ENCODE measurements around the gene MYO1D.
"Not testable (repeated sequence)": the region's sequence is repeated elsewhere in the genome, so short reads cannot be mapped to it uniquely, and the experiment has no call there.

The MYO1D gene

DNA sequence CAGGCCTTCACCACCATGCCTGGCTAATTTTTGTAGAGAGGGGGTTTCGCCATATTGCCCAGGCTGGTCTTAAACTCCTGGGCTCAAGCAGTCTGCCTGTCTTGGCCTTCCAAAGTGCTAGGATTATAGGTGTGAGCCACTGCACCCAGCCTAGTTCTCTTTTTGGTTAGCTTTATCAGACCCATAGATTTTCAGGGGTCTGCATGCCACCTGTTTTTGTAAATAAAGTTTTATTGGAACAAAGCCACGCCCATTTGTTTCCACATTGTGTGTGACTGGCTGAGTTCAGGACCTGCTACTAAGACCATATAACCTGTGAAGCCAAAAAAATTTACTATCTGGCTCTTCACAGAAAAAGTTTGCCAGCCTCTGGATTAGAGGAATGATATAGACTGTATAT lies 425.0 kb downstream of the MYO1D start:
- H3K56ac ChIP-seq (ENCODE audit: low read length): no peak overlapping the region
- no peak overlapping the region for H2BK120ac ChIP-seq (ENCODE audit: low read depth, low read length)
- no peak overlapping the region for H3K4me3 ChIP-seq (ENCODE audit: low read length)
- H4K8ac ChIP-seq (ENCODE audit: low read depth, low read length): no peak overlapping the region
- no CpG with 5 or more reads among the region's 2 CpGs for WGBS (ENCODE audit: extremely low coverage, insufficient coverage, low lambda C conversion rate)
- H3K27ac ChIP-seq (ENCODE audit: low read depth, low read length): no peak overlapping the region
- H3K18ac ChIP-seq (ENCODE audit: low read length): no peak overlapping the region
- H2AK5ac ChIP-seq (ENCODE audit: low read length): no peak overlapping the region
- H3K79me1 ChIP-seq (ENCODE audit: low read length): peaks cover 4% of the 10 kb centered on the region
- H3K4me2 ChIP-seq (ENCODE audit: low read length): no peak overlapping the region
- peaks cover 8% of the 10 kb centered on the region for H3K36me3 ChIP-seq (ENCODE audit: control insufficient read depth, insufficient read depth, low read length)
- H3K27me3 ChIP-seq (ENCODE audit: insufficient read depth, low read length, poor library complexity): no peaks in the 10 kb centered on the region
- H2BK5ac ChIP-seq (ENCODE audit: low read length): no peak overlapping the region
- no peaks in the 10 kb centered on the region for H3K4me1 ChIP-seq (ENCODE audit: control insufficient read depth, low read depth, low read length)
- DNase-seq: no peak
- H3K9ac ChIP-seq (ENCODE audit: low read length): no peak overlapping the region
- no peak overlapping the region for H3K23ac ChIP-seq (ENCODE audit: low read length)
- peaks cover 14% of the 10 kb centered on the region for H3K79me2 ChIP-seq (ENCODE audit: control insufficient read depth, insufficient read depth, low read length)
- no peak overlapping the region for H3K4ac ChIP-seq (ENCODE audit: low read depth, low read length)
- H2BK15ac ChIP-seq (replicated peaks; ENCODE audit: low read depth): no peak overlapping the region
- no peak overlapping the region for H4K5ac ChIP-seq (ENCODE audit: low read length)

DNA sequence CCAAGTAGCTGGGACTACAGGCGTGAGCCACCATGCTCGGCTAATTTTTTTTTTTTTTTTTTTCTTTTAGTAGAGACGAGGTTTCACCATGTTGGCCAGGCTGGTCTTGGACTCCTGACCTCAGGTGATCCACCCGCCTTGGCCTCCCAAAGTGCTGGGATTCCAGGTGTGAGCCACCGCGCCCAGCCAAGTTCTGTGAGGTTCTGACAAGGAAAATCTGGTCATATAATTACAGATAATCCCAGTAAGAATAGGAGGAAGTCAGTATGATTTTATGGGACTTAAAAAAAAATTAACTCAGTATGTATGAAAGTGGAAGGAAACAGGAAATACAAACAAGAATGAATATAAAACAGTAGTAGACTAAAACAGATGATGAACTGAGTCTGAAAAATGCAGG lies 426.5 kb downstream of the MYO1D start:
- not testable (repeated sequence) for H3K36me3 ChIP-seq (ENCODE audit: control insufficient read depth, insufficient read depth, low read length); H2BK120ac ChIP-seq (ENCODE audit: low read depth, low read length); H3K18ac ChIP-seq (ENCODE audit: low read length); H3K4me3 ChIP-seq (ENCODE audit: low read length); H3K4me1 ChIP-seq (ENCODE audit: control insufficient read depth, low read depth, low read length); H3K79me1 ChIP-seq (ENCODE audit: low read length); H3K4me2 ChIP-seq (ENCODE audit: low read length); H3K56ac ChIP-seq (ENCODE audit: low read length); DNase-seq; H3K4ac ChIP-seq (ENCODE audit: low read depth, low read length); H3K9ac ChIP-seq (ENCODE audit: low read length); H3K27me3 ChIP-seq (ENCODE audit: insufficient read depth, low read length, poor library complexity); H4K8ac ChIP-seq (ENCODE audit: low read depth, low read length); H2BK5ac ChIP-seq (ENCODE audit: low read length); H2AK5ac ChIP-seq (ENCODE audit: low read length); H3K23ac ChIP-seq (ENCODE audit: low read length); H2BK15ac ChIP-seq (replicated peaks; ENCODE audit: low read depth); H3K27ac ChIP-seq (ENCODE audit: low read depth, low read length); H4K5ac ChIP-seq (ENCODE audit: low read length)
- WGBS (ENCODE audit: extremely low coverage, insufficient coverage, low lambda C conversion rate): no CpG with 5 or more reads among the region's 6 CpGs
- peaks cover 26% of the 10 kb centered on the region for H3K79me2 ChIP-seq (ENCODE audit: control insufficient read depth, insufficient read depth, low read length)

DNA sequence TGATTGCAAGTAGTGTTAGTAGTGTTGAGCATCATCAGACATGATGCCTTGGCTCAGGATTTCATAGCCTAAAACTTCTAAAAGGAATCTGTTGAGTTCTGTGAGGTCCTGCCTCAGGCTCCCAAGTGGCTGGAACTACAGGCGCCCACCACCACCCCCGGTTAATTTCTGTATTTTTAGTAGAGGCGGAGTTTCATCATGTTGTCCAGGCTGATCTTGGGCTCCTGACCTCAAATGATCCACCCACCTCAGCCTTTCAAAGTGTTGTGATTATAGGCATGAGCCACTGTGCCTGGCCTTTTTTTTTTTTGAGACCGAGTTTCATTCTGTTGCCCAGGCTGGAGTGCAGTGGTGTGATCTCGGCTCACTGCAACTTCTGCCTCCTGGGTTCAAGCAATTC lies 427.0 kb downstream of the MYO1D start:
- H2AK5ac ChIP-seq (ENCODE audit: low read length): no peak overlapping the region
- WGBS (ENCODE audit: extremely low coverage, insufficient coverage, low lambda C conversion rate): no CpG with 5 or more reads among the region's 5 CpGs
- H4K5ac ChIP-seq (ENCODE audit: low read length): no peak overlapping the region
- H3K27me3 ChIP-seq (ENCODE audit: insufficient read depth, low read length, poor library complexity): no peaks in the 10 kb centered on the region
- no peak for DNase-seq
- no peak overlapping the region for H3K18ac ChIP-seq (ENCODE audit: low read length)
- no peaks in the 10 kb centered on the region for H3K4me1 ChIP-seq (ENCODE audit: control insufficient read depth, low read depth, low read length)
- no peak overlapping the region for H3K9ac ChIP-seq (ENCODE audit: low read length)
- no peak overlapping the region for H3K56ac ChIP-seq (ENCODE audit: low read length)
- H3K79me1 ChIP-seq (ENCODE audit: low read length): peaks cover 7% of the 10 kb centered on the region
- no peak overlapping the region for H3K4ac ChIP-seq (ENCODE audit: low read depth, low read length)
- H2BK15ac ChIP-seq (replicated peaks; ENCODE audit: low read depth): no peak overlapping the region
- no peak overlapping the region for H3K4me2 ChIP-seq (ENCODE audit: low read length)
- peaks cover 29% of the 10 kb centered on the region for H3K79me2 ChIP-seq (ENCODE audit: control insufficient read depth, insufficient read depth, low read length)
- no peak overlapping the region for H3K27ac ChIP-seq (ENCODE audit: low read depth, low read length)
- H3K4me3 ChIP-seq (ENCODE audit: low read length): no peak overlapping the region
- no peak overlapping the region for H2BK120ac ChIP-seq (ENCODE audit: low read depth, low read length)
- no peak overlapping the region for H2BK5ac ChIP-seq (ENCODE audit: low read length)
- H3K23ac ChIP-seq (ENCODE audit: low read length): no peak overlapping the region
- H3K36me3 ChIP-seq (ENCODE audit: control insufficient read depth, insufficient read depth, low read length): peaks cover 6% of the 10 kb centered on the region
- peak overlapping the region; percentile 39 for H4K8ac ChIP-seq (ENCODE audit: low read depth, low read length)

DNA sequence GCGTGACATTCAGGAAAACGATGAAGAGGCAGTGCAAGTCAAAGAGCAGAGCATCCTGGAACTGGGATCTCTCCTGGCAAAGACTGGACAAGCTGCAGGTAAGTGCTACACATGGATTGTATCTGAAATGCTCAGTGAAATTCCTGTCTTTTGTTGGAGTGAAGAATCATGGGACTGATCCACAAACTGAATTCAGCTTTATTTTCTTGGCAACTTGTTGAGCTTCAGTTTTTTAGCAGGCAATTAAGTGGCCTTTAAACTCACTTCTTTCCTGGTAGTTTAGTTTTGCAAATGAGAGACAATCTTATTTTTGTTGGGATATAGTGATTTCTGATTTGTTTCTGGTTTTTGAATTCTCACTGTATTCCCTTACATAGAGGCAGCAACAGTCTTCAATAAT lies 430.0 kb downstream of the MYO1D start:
- Histone ChIP-seq H2AK5ac (ENCODE audit: low read length) (no peak overlapping the region), H2BK120ac (ENCODE audit: low read depth, low read length) (no peak overlapping the region), H3K23ac (ENCODE audit: low read length) (peak overlapping the region; percentile 11), H3K18ac (ENCODE audit: low read length) (no peak overlapping the region), H3K4me3 (ENCODE audit: low read length) (no peak overlapping the region), H4K8ac (ENCODE audit: low read depth, low read length) (no peak overlapping the region), H3K4ac (ENCODE audit: low read depth, low read length) (no peak overlapping the region), H3K36me3 (ENCODE audit: control insufficient read depth, insufficient read depth, low read length) (no peaks in the 10 kb centered on the region), H2BK15ac (replicated peaks; ENCODE audit: low read depth) (no peak overlapping the region), H2BK5ac (ENCODE audit: low read length) (no peak overlapping the region), H3K9ac (ENCODE audit: low read length) (peak overlapping the region; percentile 31), H3K79me1 (ENCODE audit: low read length) (peaks cover 7% of the 10 kb centered on the region), H3K4me2 (ENCODE audit: low read length) (no peak overlapping the region), H3K79me2 (ENCODE audit: control insufficient read depth, insufficient read depth, low read length) (peaks cover 31% of the 10 kb centered on the region), H3K27me3 (ENCODE audit: insufficient read depth, low read length, poor library complexity) (no peaks in the 10 kb centered on the region), H3K4me1 (ENCODE audit: control insufficient read depth, low read depth, low read length) (no peaks in the 10 kb centered on the region), H3K27ac (ENCODE audit: low read depth, low read length) (no peak overlapping the region), H3K56ac (ENCODE audit: low read length) (peak overlapping the region; percentile 30), H4K5ac (ENCODE audit: low read length) (no peak overlapping the region)
- WGBS (ENCODE audit: extremely low coverage, insufficient coverage, low lambda C conversion rate): no CpG with 5 or more reads among the region's 2 CpGs
- no peak for DNase-seq

DNA sequence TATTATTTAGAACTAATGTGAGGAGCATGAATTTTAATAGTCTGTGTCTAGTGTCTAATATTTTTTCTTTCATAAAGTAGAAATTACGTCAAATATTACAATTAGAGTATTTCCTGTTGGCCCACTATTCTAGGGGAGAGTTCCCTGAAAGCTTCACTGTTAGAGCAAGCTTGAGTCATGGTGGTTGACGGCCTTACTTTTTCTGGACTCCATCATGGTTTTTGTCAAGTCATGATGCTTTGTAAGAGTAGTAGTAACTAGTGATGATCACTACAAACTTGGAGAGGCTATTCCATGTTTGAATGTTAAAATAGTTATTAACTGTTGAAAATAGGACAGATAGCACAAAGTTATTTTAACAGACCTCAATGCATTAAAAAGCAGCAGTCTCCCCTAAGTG lies 431.0 kb downstream of the MYO1D start:
- WGBS (ENCODE audit: extremely low coverage, insufficient coverage, low lambda C conversion rate): no CpG with 5 or more reads among the region's 2 CpGs
- H3K79me1 ChIP-seq (ENCODE audit: low read length): peaks cover 6% of the 10 kb centered on the region
- H4K8ac ChIP-seq (ENCODE audit: low read depth, low read length): no peak overlapping the region
- H2BK120ac ChIP-seq (ENCODE audit: low read depth, low read length): no peak overlapping the region
- H3K4ac ChIP-seq (ENCODE audit: low read depth, low read length): no peak overlapping the region
- peaks cover 31% of the 10 kb centered on the region for H3K79me2 ChIP-seq (ENCODE audit: control insufficient read depth, insufficient read depth, low read length)
- no peak for DNase-seq
- H3K23ac ChIP-seq (ENCODE audit: low read length): no peak overlapping the region
- no peak overlapping the region for H2BK15ac ChIP-seq (replicated peaks; ENCODE audit: low read depth)
- peak overlapping the region; percentile 4 for H3K4me2 ChIP-seq (ENCODE audit: low read length)
- H3K4me3 ChIP-seq (ENCODE audit: low read length): no peak overlapping the region
- H4K5ac ChIP-seq (ENCODE audit: low read length): no peak overlapping the region
- peak overlapping the region; percentile 15 for H3K56ac ChIP-seq (ENCODE audit: low read length)
- no peaks in the 10 kb centered on the region for H3K27me3 ChIP-seq (ENCODE audit: insufficient read depth, low read length, poor library complexity)
- H3K36me3 ChIP-seq (ENCODE audit: control insufficient read depth, insufficient read depth, low read length): no peaks in the 10 kb centered on the region
- H3K4me1 ChIP-seq (ENCODE audit: control insufficient read depth, low read depth, low read length): no peaks in the 10 kb centered on the region
- no peak overlapping the region for H3K27ac ChIP-seq (ENCODE audit: low read depth, low read length)
- no peak overlapping the region for H3K18ac ChIP-seq (ENCODE audit: low read length)
- H3K9ac ChIP-seq (ENCODE audit: low read length): peak overlapping the region; percentile 20
- no peak overlapping the region for H2BK5ac ChIP-seq (ENCODE audit: low read length)
- no peak overlapping the region for H2AK5ac ChIP-seq (ENCODE audit: low read length)

DNA sequence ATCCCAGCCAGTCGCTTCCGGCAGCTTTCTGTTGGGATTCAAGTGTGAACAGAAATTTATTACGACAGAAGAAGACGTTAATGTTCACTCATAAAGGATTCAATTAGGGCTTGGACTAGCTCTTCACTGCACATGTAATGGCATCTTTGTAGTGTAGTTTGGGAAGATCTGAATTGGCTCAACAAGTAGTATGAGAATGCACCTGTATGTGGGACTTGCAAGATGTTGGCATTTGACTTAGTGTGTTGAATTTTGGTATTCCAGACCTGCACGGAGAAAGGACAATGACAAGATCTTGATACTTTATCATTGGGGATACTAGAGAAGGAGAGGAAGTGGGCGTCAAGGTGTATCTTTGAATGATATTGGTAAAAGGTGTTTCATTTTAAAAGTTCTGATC lies 431.4 kb downstream of the MYO1D start:
- no peak overlapping the region for H4K5ac ChIP-seq (ENCODE audit: low read length)
- H4K8ac ChIP-seq (ENCODE audit: low read depth, low read length): no peak overlapping the region
- no peaks in the 10 kb centered on the region for H3K4me1 ChIP-seq (ENCODE audit: control insufficient read depth, low read depth, low read length)
- no peak overlapping the region for H3K4ac ChIP-seq (ENCODE audit: low read depth, low read length)
- H3K79me2 ChIP-seq (ENCODE audit: control insufficient read depth, insufficient read depth, low read length): peaks cover 31% of the 10 kb centered on the region
- no peak overlapping the region for H2BK5ac ChIP-seq (ENCODE audit: low read length)
- no peak for DNase-seq
- H3K36me3 ChIP-seq (ENCODE audit: control insufficient read depth, insufficient read depth, low read length): no peaks in the 10 kb centered on the region
- no peak overlapping the region for H2BK120ac ChIP-seq (ENCODE audit: low read depth, low read length)
- H3K4me3 ChIP-seq (ENCODE audit: low read length): peak overlapping the region; percentile 25
- no peak overlapping the region for H3K23ac ChIP-seq (ENCODE audit: low read length)
- peak overlapping the region; percentile 59 for H3K9ac ChIP-seq (ENCODE audit: low read length)
- no peak overlapping the region for H2AK5ac ChIP-seq (ENCODE audit: low read length)
- no peak overlapping the region for H3K27ac ChIP-seq (ENCODE audit: low read depth, low read length)
- H2BK15ac ChIP-seq (replicated peaks; ENCODE audit: low read depth): no peak overlapping the region
- peak overlapping the region; percentile 75 for H3K4me2 ChIP-seq (ENCODE audit: low read length)
- H3K79me1 ChIP-seq (ENCODE audit: low read length): peaks cover 6% of the 10 kb centered on the region
- no peaks in the 10 kb centered on the region for H3K27me3 ChIP-seq (ENCODE audit: insufficient read depth, low read length, poor library complexity)
- WGBS (ENCODE audit: extremely low coverage, insufficient coverage, low lambda C conversion rate): no CpG with 5 or more reads among the region's 6 CpGs
- peak overlapping the region; percentile 98 for H3K56ac ChIP-seq (ENCODE audit: low read length)
- H3K18ac ChIP-seq (ENCODE audit: low read length): no peak overlapping the region
